Fibroblast of mammary gland (primary cell): ENCODE measurements around the gene PEX14.

ENCODE experiments used
- DNase-seq: peaks from one replicate; pipeline ENCODE4 v3.0.0-alpha.2; 2010; ENCODE audit warnings: low read depth
- H3K4me3 ChIP-seq: 2 replicates; pipeline ENCODE4 v1.5.1; 2011; ENCODE audit warnings: low read depth, mild to moderate bottlenecking, low read length, moderate library complexity; ENCODE audit not compliant: control insufficient read depth
- CTCF ChIP-seq: conservative IDR thresholded peaks from 2 replicates; pipeline ENCODE4 v1.5.1; 2011; ENCODE audit warnings: low read depth, low read length, inconsistent platforms; ENCODE audit not compliant: control insufficient read depth, insufficient read depth

The PEX14 gene

DNA sequence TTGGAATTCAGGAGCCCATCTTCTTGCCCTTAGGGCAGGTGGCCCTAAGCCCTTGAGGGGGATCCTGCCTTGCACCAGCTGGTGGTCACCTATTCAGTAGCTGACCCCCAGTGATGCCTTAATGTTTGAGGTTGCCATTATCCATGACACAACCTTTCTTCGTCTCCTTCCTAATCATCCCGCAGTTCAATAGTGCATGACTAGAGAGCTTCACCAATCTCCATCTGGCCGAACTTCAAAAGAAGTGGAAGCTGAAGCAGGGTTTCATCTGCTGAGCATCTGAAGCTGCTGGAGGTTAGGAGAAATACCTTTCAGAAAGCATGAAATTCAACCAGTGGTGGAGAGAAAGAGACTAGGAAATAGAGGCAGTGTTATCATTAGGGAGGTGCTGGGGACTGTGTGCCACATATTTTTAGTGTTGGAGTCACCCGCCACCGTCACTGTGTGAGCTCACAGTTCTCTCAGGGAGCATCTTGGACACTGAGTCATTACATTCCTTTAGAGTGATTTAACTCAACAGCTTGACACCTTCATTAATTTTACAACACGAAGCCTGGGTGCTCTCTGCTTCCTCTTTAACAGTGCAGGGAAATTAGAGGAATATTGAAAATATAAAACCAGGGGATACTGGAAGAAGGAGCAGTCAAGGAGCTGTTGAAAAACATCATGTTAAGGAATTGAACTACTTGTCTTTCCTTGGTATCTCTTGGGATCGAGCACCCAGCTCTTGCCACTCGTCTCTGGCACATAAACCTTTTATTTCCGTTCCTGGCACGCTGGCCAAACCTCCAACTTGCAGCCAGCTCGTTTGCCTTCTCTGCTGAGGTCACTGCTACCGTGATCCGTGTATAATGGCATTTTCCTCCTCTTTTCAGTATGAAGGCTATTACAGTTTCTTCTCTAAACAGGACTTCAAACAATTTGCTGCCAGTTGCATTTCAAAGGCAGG, 53.6 kb downstream of the PEX14 start:
- peak; percentile 80 for DNase-seq
- no peak for TF ChIP-seq CTCF
- H3K4me3 ChIP-seq: no peak overlapping the region

- no peak overlapping the region for H3K4me3 ChIP-seq
- no peak for TF ChIP-seq CTCF
Measured at GRCh38 chr1:10529091-10529490, 54.3 kb downstream of the PEX14 start.

GRCh38 chr1:10529765-10530164, 55.0 kb downstream of the PEX14 start:
- TF ChIP-seq CTCF: no peak
- DNase-seq: no peak
- no peak overlapping the region for H3K4me3 ChIP-seq

More at GRCh38 chr1:10529091-10529490, 54.3 kb downstream of the PEX14 start:
- DNase-seq: no peak

DNA sequence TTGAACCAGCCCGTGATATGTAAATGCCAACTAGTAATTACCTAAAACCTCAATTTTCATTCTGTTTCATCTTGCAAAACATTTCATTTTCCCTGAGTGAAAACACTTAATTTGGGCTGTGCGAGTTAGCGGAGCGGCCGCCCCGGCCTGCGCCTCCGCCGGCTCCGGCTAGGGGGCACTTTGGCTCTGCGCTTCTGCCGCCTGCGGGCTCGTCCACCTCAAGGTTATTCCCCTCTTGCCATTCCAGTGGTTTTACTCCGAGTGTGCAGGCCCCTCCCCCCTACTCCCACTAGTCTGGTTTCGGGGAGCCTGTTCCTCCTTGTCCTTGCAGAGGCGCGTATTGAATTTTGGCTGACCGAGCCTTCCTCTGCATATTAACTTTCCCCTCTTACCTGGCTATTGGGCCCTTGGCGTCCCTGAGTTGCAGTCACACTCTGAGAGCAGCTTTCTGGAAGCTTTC, 55.6 kb downstream of the PEX14 start:
- no peak for TF ChIP-seq CTCF
- no peak overlapping the region for H3K4me3 ChIP-seq
- no peak for DNase-seq

DNA sequence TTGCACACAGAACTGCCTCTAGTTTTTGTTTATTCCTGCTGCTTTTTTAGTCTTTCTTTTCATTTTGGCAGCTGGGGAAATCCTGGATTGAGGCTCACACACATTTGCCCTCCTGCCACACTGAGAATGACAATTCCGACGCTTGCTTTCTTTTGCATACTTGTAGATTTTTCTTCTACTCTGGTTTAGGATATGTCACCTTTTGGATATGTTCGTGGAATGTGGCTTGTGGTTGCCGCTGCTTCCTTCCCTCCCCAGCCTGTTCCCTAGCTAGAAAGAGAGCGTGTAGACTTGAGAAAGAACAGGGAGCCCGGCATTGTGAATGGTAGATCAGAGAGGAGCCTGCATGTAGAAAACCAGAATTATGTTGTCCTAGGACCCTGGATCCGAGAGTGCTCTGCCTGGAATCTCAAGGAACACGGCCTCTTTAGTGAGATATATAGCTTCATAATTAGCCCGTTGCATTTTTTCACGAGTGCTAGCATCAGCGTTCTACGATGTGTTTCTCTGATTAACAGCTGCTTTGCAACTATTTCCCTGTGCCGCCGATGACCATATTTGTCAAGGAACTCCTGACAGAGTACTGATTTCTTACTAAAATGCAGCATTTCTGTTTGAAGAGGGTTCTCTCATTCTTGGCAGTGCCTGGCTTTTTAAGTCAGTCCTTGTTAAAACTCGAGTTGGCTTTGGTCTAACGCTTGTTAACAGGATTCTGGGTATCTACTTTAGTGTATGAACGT, 56.2 kb downstream of the PEX14 start:
- no peak for TF ChIP-seq CTCF
- no peak for DNase-seq
- no peak overlapping the region for H3K4me3 ChIP-seq

DNA sequence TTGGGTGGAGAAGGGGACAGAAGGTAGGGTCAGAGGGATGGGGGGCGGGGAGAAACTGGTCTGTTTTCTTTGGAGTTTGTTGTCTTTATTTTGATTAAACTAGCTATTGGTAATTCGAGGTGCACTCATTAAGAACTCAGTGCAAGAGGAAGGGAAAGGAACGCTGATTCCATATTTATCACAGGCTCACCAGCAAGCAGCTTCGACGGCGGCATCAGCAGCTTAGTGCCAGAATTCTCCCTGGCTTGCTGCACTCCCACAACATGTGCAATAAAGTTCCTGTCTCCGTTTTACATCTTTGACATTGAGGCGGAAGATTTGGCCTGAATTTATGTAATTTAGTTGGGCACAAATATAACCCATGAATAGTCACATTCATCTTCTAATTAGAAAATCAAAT, 57.6 kb downstream of the PEX14 start:
- no peak for TF ChIP-seq CTCF
- no peak for DNase-seq
- no peak overlapping the region for H3K4me3 ChIP-seq
